Liver (tissue), 3 donors: ENCODE measurements around the gene KSR2.

Experiments used
- ATF3 ChIP-seq: IDR thresholded peaks from 2 replicates; pipeline ENCODE4 v1.6.1; 2016; ENCODE audit warnings: antibody characterized with exemption
- EGR1 ChIP-seq, 2 donors: IDR thresholded peaks; 2 replicates each; pipeline ENCODE4 v1.6.1; 2016 to 2018; ENCODE audit warnings: antibody characterized with exemption in 2 of 2, low read depth in 2 of 2
- GABPA ChIP-seq, 2 donors: IDR thresholded peaks in 1 of 2; conservative IDR thresholded peaks in 1 of 2; 2 replicates each; pipeline ENCODE4 v1.6.1; 2016; ENCODE audit warnings: antibody characterized with exemption in 2 of 2, mild to moderate bottlenecking in 1 of 2, moderate library complexity in 1 of 2
- MAX ChIP-seq: IDR thresholded peaks from 2 replicates; pipeline ENCODE4 v1.6.1; 2016; ENCODE audit warnings: antibody characterized with exemption
- SP1 ChIP-seq: IDR thresholded peaks from 2 replicates; pipeline ENCODE4 v1.6.1; 2018; ENCODE audit warnings: antibody characterized with exemption, mild to moderate bottlenecking
- TAF1 ChIP-seq: conservative IDR thresholded peaks from 2 replicates; pipeline ENCODE4 v1.6.1; 2016; ENCODE audit warnings: antibody characterized with exemption, mild to moderate bottlenecking
- YY1 ChIP-seq: IDR thresholded peaks from 2 replicates; pipeline ENCODE4 v1.6.1; 2016; ENCODE audit warnings: antibody characterized with exemption, mild to moderate bottlenecking
- ZBTB33 ChIP-seq: IDR thresholded peaks from 2 replicates; pipeline ENCODE4 v1.6.1; 2016; ENCODE audit warnings: antibody characterized with exemption
- TF ChIP-seq, protein P1 (sequence below): fragments of 150-350 bp; IDR thresholded peaks from 2 replicates; pipeline ENCODE4 v1.5.1; 2017; ENCODE audit warnings: improper control_type of control experiment, low read depth, low read length; ENCODE audit not compliant: missing input control
- TF ChIP-seq, protein P2 (sequence below): IDR thresholded peaks from 2 replicates; pipeline ENCODE4 v1.6.1; 2016; ENCODE audit warnings: antibody characterized with exemption, mild to moderate bottlenecking
- donor health status: healthy.
- donor health status: healthy.

- TF ChIP-seq, protein P1, sequence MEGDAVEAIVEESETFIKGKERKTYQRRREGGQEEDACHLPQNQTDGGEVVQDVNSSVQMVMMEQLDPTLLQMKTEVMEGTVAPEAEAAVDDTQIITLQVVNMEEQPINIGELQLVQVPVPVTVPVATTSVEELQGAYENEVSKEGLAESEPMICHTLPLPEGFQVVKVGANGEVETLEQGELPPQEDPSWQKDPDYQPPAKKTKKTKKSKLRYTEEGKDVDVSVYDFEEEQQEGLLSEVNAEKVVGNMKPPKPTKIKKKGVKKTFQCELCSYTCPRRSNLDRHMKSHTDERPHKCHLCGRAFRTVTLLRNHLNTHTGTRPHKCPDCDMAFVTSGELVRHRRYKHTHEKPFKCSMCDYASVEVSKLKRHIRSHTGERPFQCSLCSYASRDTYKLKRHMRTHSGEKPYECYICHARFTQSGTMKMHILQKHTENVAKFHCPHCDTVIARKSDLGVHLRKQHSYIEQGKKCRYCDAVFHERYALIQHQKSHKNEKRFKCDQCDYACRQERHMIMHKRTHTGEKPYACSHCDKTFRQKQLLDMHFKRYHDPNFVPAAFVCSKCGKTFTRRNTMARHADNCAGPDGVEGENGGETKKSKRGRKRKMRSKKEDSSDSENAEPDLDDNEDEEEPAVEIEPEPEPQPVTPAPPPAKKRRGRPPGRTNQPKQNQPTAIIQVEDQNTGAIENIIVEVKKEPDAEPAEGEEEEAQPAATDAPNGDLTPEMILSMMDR = no peak
- TF ChIP-seq, protein P2, sequence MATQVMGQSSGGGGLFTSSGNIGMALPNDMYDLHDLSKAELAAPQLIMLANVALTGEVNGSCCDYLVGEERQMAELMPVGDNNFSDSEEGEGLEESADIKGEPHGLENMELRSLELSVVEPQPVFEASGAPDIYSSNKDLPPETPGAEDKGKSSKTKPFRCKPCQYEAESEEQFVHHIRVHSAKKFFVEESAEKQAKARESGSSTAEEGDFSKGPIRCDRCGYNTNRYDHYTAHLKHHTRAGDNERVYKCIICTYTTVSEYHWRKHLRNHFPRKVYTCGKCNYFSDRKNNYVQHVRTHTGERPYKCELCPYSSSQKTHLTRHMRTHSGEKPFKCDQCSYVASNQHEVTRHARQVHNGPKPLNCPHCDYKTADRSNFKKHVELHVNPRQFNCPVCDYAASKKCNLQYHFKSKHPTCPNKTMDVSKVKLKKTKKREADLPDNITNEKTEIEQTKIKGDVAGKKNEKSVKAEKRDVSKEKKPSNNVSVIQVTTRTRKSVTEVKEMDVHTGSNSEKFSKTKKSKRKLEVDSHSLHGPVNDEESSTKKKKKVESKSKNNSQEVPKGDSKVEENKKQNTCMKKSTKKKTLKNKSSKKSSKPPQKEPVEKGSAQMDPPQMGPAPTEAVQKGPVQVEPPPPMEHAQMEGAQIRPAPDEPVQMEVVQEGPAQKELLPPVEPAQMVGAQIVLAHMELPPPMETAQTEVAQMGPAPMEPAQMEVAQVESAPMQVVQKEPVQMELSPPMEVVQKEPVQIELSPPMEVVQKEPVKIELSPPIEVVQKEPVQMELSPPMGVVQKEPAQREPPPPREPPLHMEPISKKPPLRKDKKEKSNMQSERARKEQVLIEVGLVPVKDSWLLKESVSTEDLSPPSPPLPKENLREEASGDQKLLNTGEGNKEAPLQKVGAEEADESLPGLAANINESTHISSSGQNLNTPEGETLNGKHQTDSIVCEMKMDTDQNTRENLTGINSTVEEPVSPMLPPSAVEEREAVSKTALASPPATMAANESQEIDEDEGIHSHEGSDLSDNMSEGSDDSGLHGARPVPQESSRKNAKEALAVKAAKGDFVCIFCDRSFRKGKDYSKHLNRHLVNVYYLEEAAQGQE = no peak
- TF ChIP-seq EGR1 (IDR thresholded peaks at IDR 0.05; ENCODE audit: low read depth in 2 of 2) (no peak), ATF3 (no peak), YY1 (no peak), GABPA (IDR thresholded peaks at IDR 0.05 in 1 of 2, conservative IDR thresholded peaks at IDR 0.05 in 1 of 2) (no peak), MAX (no peak), SP1 (no peak), ZBTB33 (no peak), TAF1 (no peak)
Measured at GRCh38 chr12:117855165-117855564, 113.6 kb downstream of the KSR2 start.
